ENCODE data around the gene AP1G2.

Gene AP1G2

DNA sequence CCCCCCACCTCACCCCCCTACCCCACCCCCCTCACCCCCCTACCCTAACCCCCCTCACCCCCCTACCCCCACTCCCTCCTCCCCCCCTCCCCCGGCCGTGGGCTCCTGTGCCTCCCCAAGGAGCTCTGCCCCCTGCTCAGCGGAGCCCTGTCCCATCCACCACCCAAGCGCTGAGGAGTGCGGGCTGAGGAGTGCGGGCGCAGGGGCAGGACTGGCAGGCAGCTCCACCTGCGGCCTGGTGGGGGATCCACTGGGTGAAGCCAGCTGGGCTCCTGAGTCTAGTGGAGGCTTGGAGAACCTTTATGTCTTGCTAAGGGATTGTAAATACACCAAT is 13.3 kb upstream of the AP1G2 start:
- Histone ChIP-seq H3K4me1 (ENCODE audit: control insufficient read depth in 1 of 2, insufficient read depth in 1 of 2, low read depth in 1 of 2, low read length in 1 of 2) (peaks cover 3% of the 10 kb centered on the region in 2 experiments), H3K4me3 (ENCODE audit: low read depth in 1 of 2, low read length in 1 of 2) (no peak overlapping the region), H3K9me3 (no peaks in the 10 kb centered on the region), H3K27me3 (peaks cover 80% of the 10 kb centered on the region), H3K27ac (no peak overlapping the region), H3K36me3 (no peaks in the 10 kb centered on the region)
- TF ChIP-seq, protein P1, sequence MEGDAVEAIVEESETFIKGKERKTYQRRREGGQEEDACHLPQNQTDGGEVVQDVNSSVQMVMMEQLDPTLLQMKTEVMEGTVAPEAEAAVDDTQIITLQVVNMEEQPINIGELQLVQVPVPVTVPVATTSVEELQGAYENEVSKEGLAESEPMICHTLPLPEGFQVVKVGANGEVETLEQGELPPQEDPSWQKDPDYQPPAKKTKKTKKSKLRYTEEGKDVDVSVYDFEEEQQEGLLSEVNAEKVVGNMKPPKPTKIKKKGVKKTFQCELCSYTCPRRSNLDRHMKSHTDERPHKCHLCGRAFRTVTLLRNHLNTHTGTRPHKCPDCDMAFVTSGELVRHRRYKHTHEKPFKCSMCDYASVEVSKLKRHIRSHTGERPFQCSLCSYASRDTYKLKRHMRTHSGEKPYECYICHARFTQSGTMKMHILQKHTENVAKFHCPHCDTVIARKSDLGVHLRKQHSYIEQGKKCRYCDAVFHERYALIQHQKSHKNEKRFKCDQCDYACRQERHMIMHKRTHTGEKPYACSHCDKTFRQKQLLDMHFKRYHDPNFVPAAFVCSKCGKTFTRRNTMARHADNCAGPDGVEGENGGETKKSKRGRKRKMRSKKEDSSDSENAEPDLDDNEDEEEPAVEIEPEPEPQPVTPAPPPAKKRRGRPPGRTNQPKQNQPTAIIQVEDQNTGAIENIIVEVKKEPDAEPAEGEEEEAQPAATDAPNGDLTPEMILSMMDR (IDR thresholded peaks at IDR 0.05), result no peak

DNA sequence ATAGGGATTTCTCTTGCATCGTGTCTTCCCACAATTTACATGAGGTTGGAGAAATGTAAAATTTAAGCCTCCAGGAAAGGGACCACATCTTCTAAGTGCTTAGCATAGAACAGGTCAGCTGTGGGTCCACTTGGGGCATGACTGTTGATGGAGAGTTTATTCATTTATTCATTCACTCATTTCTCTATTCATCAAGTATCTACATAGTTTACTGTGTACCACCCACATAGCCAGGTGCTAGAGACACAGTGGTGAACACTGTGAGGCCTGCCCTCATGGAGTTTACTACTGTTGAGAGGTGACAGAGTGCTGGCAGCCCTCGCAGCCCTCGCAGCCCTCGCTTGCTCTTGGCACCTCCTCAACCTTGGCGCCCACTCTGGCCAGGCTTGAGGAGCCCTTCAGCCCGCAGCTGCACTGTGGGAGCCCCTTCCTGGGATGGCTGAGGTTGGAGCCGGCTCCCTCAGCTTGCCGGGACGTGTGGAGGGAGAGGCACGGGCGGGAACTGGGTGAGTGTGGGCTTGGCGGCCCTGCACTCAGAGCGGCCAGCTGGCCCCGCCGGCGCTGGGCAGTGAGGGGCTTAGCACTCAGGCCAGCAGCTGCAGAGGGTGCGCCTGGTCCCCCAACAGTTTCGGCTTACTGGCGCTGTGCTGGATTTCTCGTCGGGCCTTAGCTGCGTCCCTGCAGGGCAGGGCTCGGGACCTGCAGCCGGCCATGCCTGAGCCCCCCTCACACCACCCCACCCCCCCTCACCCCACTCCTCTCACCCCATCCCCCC is 12.7 kb upstream of the AP1G2 start:
- H3K4me3 ChIP-seq (ENCODE audit: low read depth in 1 of 2, low read length in 1 of 2), result no peak overlapping the region
- TF ChIP-seq, protein P1 (IDR thresholded peaks at IDR 0.05), result no peak
- no peaks in the 10 kb centered on the region for H3K36me3 ChIP-seq
- no peak overlapping the region for H3K27ac ChIP-seq
- peaks cover 86% of the 10 kb centered on the region for H3K27me3 ChIP-seq
- H3K9me3 ChIP-seq, result no peaks in the 10 kb centered on the region
- H3K4me1 ChIP-seq (ENCODE audit: control insufficient read depth in 1 of 2, insufficient read depth in 1 of 2, low read depth in 1 of 2, low read length in 1 of 2), result peaks cover 3% of the 10 kb centered on the region in 2 experiments

DNA sequence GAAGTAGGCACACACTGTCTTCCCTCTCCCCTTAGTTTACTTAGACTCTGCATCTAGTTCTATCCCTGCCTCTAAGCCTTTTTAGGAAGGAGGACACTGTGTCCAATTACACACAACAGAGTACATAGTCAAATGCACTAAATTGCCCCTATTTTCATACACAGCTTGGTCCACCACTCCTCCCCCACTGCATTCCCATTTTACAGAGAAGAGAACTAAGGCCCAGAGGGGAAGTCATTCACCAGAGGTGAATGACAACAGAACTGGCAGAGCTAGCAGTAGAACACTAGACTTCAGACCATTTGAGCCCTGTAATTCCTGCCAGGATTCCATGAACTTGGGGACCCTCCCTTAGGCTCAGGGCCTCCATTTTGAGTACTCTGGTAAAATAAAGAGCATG is 12.1 kb upstream of the AP1G2 start:
- Histone ChIP-seq H3K4me3 (ENCODE audit: low read depth in 1 of 2, low read length in 1 of 2) (no peak overlapping the region), H3K27ac (no peak overlapping the region), H3K9me3 (no peaks in the 10 kb centered on the region), H3K27me3 (peaks cover 92% of the 10 kb centered on the region), H3K36me3 (no peaks in the 10 kb centered on the region), H3K4me1 (ENCODE audit: control insufficient read depth in 1 of 2, insufficient read depth in 1 of 2, low read depth in 1 of 2, low read length in 1 of 2) (peaks cover 3% of the 10 kb centered on the region in 2 experiments)
- TF ChIP-seq, protein P1 (IDR thresholded peaks at IDR 0.05), result no peak

DNA sequence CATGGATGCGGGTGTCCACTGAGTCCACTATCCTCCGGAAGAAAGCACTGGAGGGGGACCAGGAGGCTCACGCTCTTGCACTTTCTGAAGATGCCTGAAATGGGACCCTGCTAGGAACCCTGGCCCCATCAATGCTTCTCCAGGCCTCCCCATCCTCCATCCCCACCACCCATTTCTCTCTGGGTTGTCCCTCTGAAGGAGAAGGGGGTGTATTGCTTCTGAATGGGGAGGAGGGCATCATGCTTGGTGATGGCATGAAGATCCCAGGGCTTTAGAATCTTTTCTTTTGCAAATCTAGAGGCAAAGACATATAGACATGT is 11.7 kb upstream of the AP1G2 start:
- H3K4me1 ChIP-seq (ENCODE audit: control insufficient read depth in 1 of 2, insufficient read depth in 1 of 2, low read depth in 1 of 2, low read length in 1 of 2), result peaks cover 3% of the 10 kb centered on the region in 2 experiments
- TF ChIP-seq, protein P1 (IDR thresholded peaks at IDR 0.05), result no peak
- H3K27me3 ChIP-seq, result peaks cover 96% of the 10 kb centered on the region
- H3K4me3 ChIP-seq (ENCODE audit: low read depth in 1 of 2, low read length in 1 of 2), result no peak overlapping the region
- H3K36me3 ChIP-seq, result no peaks in the 10 kb centered on the region
- H3K27ac ChIP-seq, result no peak overlapping the region
- no peaks in the 10 kb centered on the region for H3K9me3 ChIP-seq

DNA sequence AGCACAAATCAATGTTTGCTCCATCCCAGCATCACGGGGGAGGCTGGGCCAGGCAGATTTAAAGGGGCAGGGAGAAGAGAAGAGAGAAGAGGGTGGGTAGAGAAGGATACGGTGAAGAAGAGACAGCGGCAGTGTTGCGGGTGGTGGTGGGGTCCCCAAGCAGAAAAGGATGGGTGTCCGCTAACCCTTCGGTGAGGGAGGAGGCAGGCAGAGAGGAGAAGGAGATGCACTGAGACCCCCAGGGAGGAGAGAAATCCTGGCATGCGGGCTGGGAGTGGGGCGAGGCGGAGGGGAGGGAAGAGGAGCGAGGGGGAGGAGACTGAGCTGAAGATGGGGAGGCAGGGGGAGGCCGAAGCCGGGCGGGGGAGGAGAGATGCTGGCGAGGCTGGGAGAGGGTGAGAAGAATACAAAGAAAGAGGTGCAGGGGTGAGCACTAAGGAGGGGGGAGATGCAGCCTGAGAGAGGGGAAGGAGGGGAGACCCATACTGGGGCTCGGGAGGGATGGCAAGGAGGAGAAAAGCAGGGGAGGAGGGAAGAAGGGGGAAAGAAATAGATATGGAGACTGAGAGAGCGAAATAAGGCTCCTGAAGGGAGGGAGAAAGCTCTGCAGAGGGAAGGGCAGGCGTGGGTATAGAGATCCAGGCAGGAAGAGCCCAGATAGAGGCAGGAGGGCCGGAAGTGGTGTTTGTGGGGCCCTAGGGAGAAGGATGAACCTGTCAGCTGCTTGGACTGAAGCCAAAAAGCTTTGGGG is 11.1 kb upstream of the AP1G2 start, which contains the start of gene JPH4:
Gene JPH4 (minus strand): TSS at position 231 of the 751 bp plus-strand sequence. CDS start 1,337 bp downstream, outside the sequence.
- TF ChIP-seq, protein P1 (IDR thresholded peaks at IDR 0.05), result no peak
- Histone ChIP-seq H3K27ac (no peak within 1 kb of the TSS), H3K27me3 (peaks cover 98% of the 10 kb centered on the region), H3K4me3 (ENCODE audit: low read depth in 1 of 2, low read length in 1 of 2) (no peak within 1 kb of the TSS), H3K4me1 (ENCODE audit: control insufficient read depth in 1 of 2, insufficient read depth in 1 of 2, low read depth in 1 of 2, low read length in 1 of 2) (peaks cover 3% of the 10 kb centered on the region in 2 experiments), H3K36me3 (no peaks in the 10 kb centered on the region), H3K9me3 (no peaks in the 10 kb centered on the region)

All from neutrophil (primary cell).